WTC11 (cell line): ENCODE measurements around the gene RHBDL1. TPM values are rescaled to one million over a fixed set of nuclear protein-coding genes. Genes with fewer than 3 reads are reported as not detected.

Experiments used
- FOXP4 ChIP-seq: sonication (generic); formaldehyde crosslinking; IDR thresholded peaks from 2 replicates; pipeline ENCODE4 v1.8.0; 2022; ENCODE audit warnings: mild to moderate bottlenecking, missing genetic modification reagents
- GABPB1 ChIP-seq: sonication (generic); formaldehyde crosslinking; IDR thresholded peaks from 2 replicates; pipeline ENCODE4 v1.8.1; 2023; ENCODE audit warnings: mild to moderate bottlenecking, missing genetic modification reagents
- HMGXB4 ChIP-seq: sonication (generic); formaldehyde crosslinking; IDR thresholded peaks from 2 replicates; pipeline ENCODE4 v1.8.1; 2023; ENCODE audit warnings: mild to moderate bottlenecking, moderate library complexity, missing genetic modification reagents
- IRF2 ChIP-seq: sonication (generic); formaldehyde crosslinking; IDR thresholded peaks from 2 replicates; pipeline ENCODE4 v1.8.0; 2022; ENCODE audit warnings: low read depth, missing genetic modification reagents, borderline replicate concordance
- MYBL2 ChIP-seq: sonication (generic); formaldehyde crosslinking; IDR thresholded peaks from 2 replicates; pipeline ENCODE4 v1.8.1; 2023; ENCODE audit warnings: mild to moderate bottlenecking, moderate library complexity, missing genetic modification reagents
- NR3C1 ChIP-seq: sonication (generic); formaldehyde crosslinking; conservative IDR thresholded peaks from 2 replicates; pipeline ENCODE4 v1.8.1; 2023; ENCODE audit warnings: low read depth, mild to moderate bottlenecking, missing genetic modification reagents
- OVOL2 ChIP-seq: fragments of 250-450 bp; sonication (Bioruptor Pico); IDR thresholded peaks from 2 replicates; pipeline ENCODE4 v1.9.0; 2021; ENCODE audit warnings: mild to moderate bottlenecking, borderline replicate concordance
- PRDM15 ChIP-seq: sonication (generic); formaldehyde crosslinking; IDR thresholded peaks from 2 replicates; pipeline ENCODE4 v1.8.0; 2022; ENCODE audit warnings: missing genetic modification reagents
- RELA ChIP-seq: sonication (generic); formaldehyde crosslinking; IDR thresholded peaks from 2 replicates; pipeline ENCODE4 v1.8.1; 2022; ENCODE audit warnings: missing genetic modification reagents, mild to moderate bottlenecking, borderline replicate concordance
- TEAD1 ChIP-seq: sonication (generic); formaldehyde crosslinking; IDR thresholded peaks from 2 replicates; pipeline ENCODE4 v1.8.0; 2022; ENCODE audit warnings: mild to moderate bottlenecking, missing genetic modification reagents
- ZBTB21 ChIP-seq: sonication (generic); formaldehyde crosslinking; IDR thresholded peaks from 2 replicates; pipeline ENCODE4 v1.8.1; 2023; ENCODE audit warnings: mild to moderate bottlenecking, missing genetic modification reagents, borderline replicate concordance
- ZNF121 ChIP-seq: sonication (generic); formaldehyde crosslinking; IDR thresholded peaks from 2 replicates; pipeline ENCODE4 v1.8.0; 2023; ENCODE audit warnings: missing genetic modification reagents
- ZNF317 ChIP-seq: sonication (generic); formaldehyde crosslinking; IDR thresholded peaks from 2 replicates; pipeline ENCODE4 v1.8.1; 2023; ENCODE audit warnings: low read depth, mild to moderate bottlenecking, moderate library complexity, missing genetic modification reagents, borderline replicate concordance
- ZNF396 ChIP-seq: fragments of 250-450 bp; sonication (Bioruptor Pico); IDR thresholded peaks from 2 replicates; pipeline ENCODE4 v1.8.0; 2021; ENCODE audit warnings: mild to moderate bottlenecking, moderate library complexity, borderline replicate concordance
- ZNF416 ChIP-seq: fragments of 250-450 bp; sonication (Bioruptor Pico); IDR thresholded peaks from 2 replicates; pipeline ENCODE4 v1.9.0; 2021; ENCODE audit warnings: mild to moderate bottlenecking, inconsistent platforms
- ZNF532 ChIP-seq: fragments of 250-450 bp; sonication (Bioruptor Pico); IDR thresholded peaks from 2 replicates; pipeline ENCODE4 v1.9.0; 2021; ENCODE audit warnings: mild to moderate bottlenecking, borderline replicate concordance
- total RNA-seq: library from RNA; stranded (reverse); gene quantifications from 3 replicates; pipeline ENCODE4 v1.2.3, GENCODE V29; 2021
- TF ChIP-seq, protein P1 (sequence below): sonication (generic); formaldehyde crosslinking; IDR thresholded peaks from 2 replicates; pipeline ENCODE4 v1.8.0; 2022; ENCODE audit warnings: mild to moderate bottlenecking, missing genetic modification reagents
- TF ChIP-seq, protein P2 (sequence below): fragments of 250-450 bp; sonication (Bioruptor Pico); IDR thresholded peaks from 2 replicates; pipeline ENCODE4 v2.1.2; 2022; ENCODE audit warnings: mild to moderate bottlenecking, moderate library complexity
- TF ChIP-seq, protein P3 (sequence below): fragments of 250-450 bp; sonication (Bioruptor Pico); IDR thresholded peaks from 2 replicates; pipeline ENCODE4 v1.9.0; 2021; ENCODE audit warnings: moderate library complexity, mild to moderate bottlenecking, inconsistent platforms, borderline replicate concordance
- TF ChIP-seq, protein P4 (sequence below): sonication (generic); formaldehyde crosslinking; IDR thresholded peaks from 2 replicates; pipeline ENCODE4 v1.8.1; 2022; ENCODE audit warnings: low read depth, mild to moderate bottlenecking, moderate library complexity, missing genetic modification reagents, borderline replicate concordance
- TF ChIP-seq, protein P5 (sequence below): fragments of 250-450 bp; sonication (Bioruptor Pico); IDR thresholded peaks from 2 replicates; pipeline ENCODE4 v1.9.0; 2021; ENCODE audit warnings: mild to moderate bottlenecking

Gene RHBDL1
- total RNA-seq, 1 experiment from 2014 or later = 8.2 TPM

- TF ChIP-seq ZNF532 (CRISPR knock-in tag) (no peak), OVOL2 (CRISPR knock-in tag) (no peak), ZNF416 (CRISPR knock-in tag) (no peak), ZNF317 (CRISPR knock-in tag) (no peak), ZNF121 (CRISPR knock-in tag) (no peak), TEAD1 (CRISPR knock-in tag) (peak; percentile 81; the same call in 1 of the 2 replicates), RELA (CRISPR knock-in tag) (peak; percentile 64; the same call in 1 of the 2 replicates), NR3C1 (CRISPR knock-in tag) (no peak), FOXP4 (0 out of 2 replicates have a peak, but pooled peaks have one; percentile 48), IRF2 (CRISPR knock-in tag) (no peak), GABPB1 (peak; percentile 79), ZNF396 (CRISPR knock-in tag) (no peak), HMGXB4 (CRISPR knock-in tag) (peak; percentile 100), ZBTB21 (peak; percentile 16; the same call in 1 of the 2 replicates), PRDM15 (CRISPR knock-in tag) (no peak), MYBL2 (CRISPR knock-in tag) (peak; percentile 64; the same call in 1 of the 2 replicates)
- TF ChIP-seq, protein P1, sequence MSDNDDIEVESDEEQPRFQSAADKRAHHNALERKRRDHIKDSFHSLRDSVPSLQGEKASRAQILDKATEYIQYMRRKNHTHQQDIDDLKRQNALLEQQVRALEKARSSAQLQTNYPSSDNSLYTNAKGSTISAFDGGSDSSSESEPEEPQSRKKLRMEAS (CRISPR knock-in tag) = peak; percentile 75; the same call in 1 of the 2 replicates
- TF ChIP-seq, protein P2, sequence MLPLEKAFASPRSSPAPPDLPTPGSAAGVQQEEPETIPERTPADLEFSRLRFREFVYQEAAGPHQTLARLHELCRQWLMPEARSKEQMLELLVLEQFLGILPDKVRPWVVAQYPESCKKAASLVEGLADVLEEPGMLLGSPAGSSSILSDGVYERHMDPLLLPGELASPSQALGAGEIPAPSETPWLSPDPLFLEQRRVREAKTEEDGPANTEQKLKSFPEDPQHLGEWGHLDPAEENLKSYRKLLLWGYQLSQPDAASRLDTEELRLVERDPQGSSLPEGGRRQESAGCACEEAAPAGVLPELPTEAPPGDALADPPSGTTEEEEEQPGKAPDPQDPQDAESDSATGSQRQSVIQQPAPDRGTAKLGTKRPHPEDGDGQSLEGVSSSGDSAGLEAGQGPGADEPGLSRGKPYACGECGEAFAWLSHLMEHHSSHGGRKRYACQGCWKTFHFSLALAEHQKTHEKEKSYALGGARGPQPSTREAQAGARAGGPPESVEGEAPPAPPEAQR (CRISPR knock-in tag) = no peak
- TF ChIP-seq, protein P3, sequence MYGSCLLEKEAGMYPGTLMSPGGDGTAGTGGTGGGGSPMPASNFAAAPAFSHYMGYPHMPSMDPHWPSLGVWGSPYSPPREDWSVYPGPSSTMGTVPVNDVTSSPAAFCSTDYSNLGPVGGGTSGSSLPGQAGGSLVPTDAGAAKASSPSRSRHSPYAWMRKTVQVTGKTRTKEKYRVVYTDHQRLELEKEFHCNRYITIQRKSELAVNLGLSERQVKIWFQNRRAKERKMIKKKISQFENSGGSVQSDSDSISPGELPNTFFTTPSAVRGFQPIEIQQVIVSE (CRISPR knock-in tag) = no peak
- TF ChIP-seq, protein P4, sequence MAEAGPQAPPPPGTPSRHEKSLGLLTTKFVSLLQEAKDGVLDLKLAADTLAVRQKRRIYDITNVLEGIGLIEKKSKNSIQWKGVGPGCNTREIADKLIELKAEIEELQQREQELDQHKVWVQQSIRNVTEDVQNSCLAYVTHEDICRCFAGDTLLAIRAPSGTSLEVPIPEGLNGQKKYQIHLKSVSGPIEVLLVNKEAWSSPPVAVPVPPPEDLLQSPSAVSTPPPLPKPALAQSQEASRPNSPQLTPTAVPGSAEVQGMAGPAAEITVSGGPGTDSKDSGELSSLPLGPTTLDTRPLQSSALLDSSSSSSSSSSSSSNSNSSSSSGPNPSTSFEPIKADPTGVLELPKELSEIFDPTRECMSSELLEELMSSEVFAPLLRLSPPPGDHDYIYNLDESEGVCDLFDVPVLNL = no peak
- TF ChIP-seq, protein P5, sequence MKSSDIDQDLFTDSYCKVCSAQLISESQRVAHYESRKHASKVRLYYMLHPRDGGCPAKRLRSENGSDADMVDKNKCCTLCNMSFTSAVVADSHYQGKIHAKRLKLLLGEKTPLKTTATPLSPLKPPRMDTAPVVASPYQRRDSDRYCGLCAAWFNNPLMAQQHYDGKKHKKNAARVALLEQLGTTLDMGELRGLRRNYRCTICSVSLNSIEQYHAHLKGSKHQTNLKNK (CRISPR knock-in tag) = no peak
Observed at GRCh38 chr16:667780-668518, 7.5 kb upstream of the RHBDL1 start, which contains the start of gene RHOT2 (continued).
